DOHH2 (cell line): ENCODE results near the gene ZNF83.
"Not testable (repeated sequence)": the region's sequence is repeated elsewhere in the genome, so short reads cannot be mapped to it uniquely, and the experiment has no call there.

ENCODE experiments used
- H3F3A ChIP-seq: fragments of 200-600 bp; sonication (generic), shearing (Covaris generic); 2 replicates; pipeline ENCODE4 v1.6.0; 2016; ENCODE audit warnings: antibody characterized with exemption, mild to moderate bottlenecking; ENCODE audit not compliant: control insufficient read depth, insufficient read depth
- H3K27ac ChIP-seq: fragments of 200-600 bp; sonication (generic); 2 replicates; pipeline ENCODE4 v1.5.1; 2014; ENCODE audit warnings: low read depth, mild to moderate bottlenecking, low read length, moderate library complexity
- H3K27me3 ChIP-seq: fragments of 200-600 bp; sonication (generic); 2 replicates; pipeline ENCODE4 v1.6.1; 2014; ENCODE audit warnings: mild to moderate bottlenecking, low read length, mixed read lengths; ENCODE audit not compliant: control insufficient read depth
- H3K36me3 ChIP-seq: fragments of 200-600 bp; sonication (generic); 2 replicates; pipeline ENCODE4 v1.6.1; 2014; ENCODE audit warnings: mild to moderate bottlenecking, low read length, moderate library complexity, mixed read lengths; ENCODE audit not compliant: control insufficient read depth
- H3K4me1 ChIP-seq: fragments of 200-600 bp; sonication (generic); 2 replicates; pipeline ENCODE4 v1.6.1; 2014; ENCODE audit warnings: mild to moderate bottlenecking, low read length, mixed read lengths; ENCODE audit not compliant: control insufficient read depth
- H3K4me2 ChIP-seq: fragments of 200-600 bp; sonication (generic); 2 replicates; pipeline ENCODE4 v1.6.0; 2014; ENCODE audit warnings: mild to moderate bottlenecking, low read length, moderate library complexity
- H3K4me3 ChIP-seq: fragments of 200-600 bp; sonication (generic); 2 replicates; pipeline ENCODE4 v1.5.1; 2014; ENCODE audit warnings: mild to moderate bottlenecking, low read length, mixed read lengths
- H3K79me2 ChIP-seq: fragments of 200-600 bp; sonication (generic); 2 replicates; pipeline ENCODE4 v1.6.1; 2014; ENCODE audit warnings: mild to moderate bottlenecking, low read length, mixed read lengths; ENCODE audit not compliant: control insufficient read depth
- H3K9me2 ChIP-seq: fragments of 200-600 bp; sonication (generic); replicated peaks from 2 replicates; pipeline ENCODE4 v1.6.1; 2014; ENCODE audit warnings: mild to moderate bottlenecking, low read length, mixed read lengths; ENCODE audit not compliant: control insufficient read depth
- H3K9me3 ChIP-seq: fragments of 200-600 bp; sonication (generic); 2 replicates; pipeline ENCODE4 v1.6.1; 2014; ENCODE audit warnings: antibody characterized with exemption, low read length, mixed read lengths; ENCODE audit not compliant: control insufficient read depth, insufficient read depth
- H4K20me1 ChIP-seq: fragments of 200-600 bp; sonication (generic); 2 replicates; pipeline ENCODE4 v1.6.0; 2014; ENCODE audit warnings: low read depth, mild to moderate bottlenecking, antibody characterized with exemption, low read length, moderate library complexity; ENCODE audit not compliant: control insufficient read depth, insufficient read depth
- CTCF ChIP-seq: fragments of 200-600 bp; sonication (generic); IDR thresholded peaks from one replicate; pipeline ENCODE4 v1.5.1; 2014; ENCODE audit warnings: antibody characterized with exemption, mild to moderate bottlenecking, low read depth, low read length; ENCODE audit not compliant: poor library complexity, severe bottlenecking
- EZH2phosphoT487 ChIP-seq: fragments of 200-600 bp; sonication (generic); IDR thresholded peaks from 2 replicates; pipeline ENCODE4 v1.6.1; 2017; ENCODE audit warnings: borderline replicate concordance, mild to moderate bottlenecking, antibody characterized with exemption, low read length, moderate library complexity, mixed read lengths

ZNF83 gene

GRCh38 chr19:52635786-52636570 is 2.2 kb downstream of the ZNF83 start:
- H3K79me2 ChIP-seq, result peaks cover 22% of the 10 kb centered on the region
- no peaks in the 10 kb centered on the region for H3K27me3 ChIP-seq
- H3K9me3 ChIP-seq, result no peaks in the 10 kb centered on the region
- H3K36me3 ChIP-seq, result peaks cover 6% of the 10 kb centered on the region; the same call in 1 of the 2 replicates
- H3K27ac ChIP-seq, result no peak overlapping the region
- no peak overlapping the region; the same call in 1 of the 2 replicates for H3K4me2 ChIP-seq
- H3K9me2 ChIP-seq, result no peaks in the 10 kb centered on the region
- H3K4me3 ChIP-seq, result no peak overlapping the region
- H3F3A ChIP-seq, result 0 out of 2 replicates have a peak, but pooled peaks cover 3% of the 10 kb centered on the region
- peaks cover 14% of the 10 kb centered on the region for H3K4me1 ChIP-seq
- H4K20me1 ChIP-seq, result no peaks in the 10 kb centered on the region
- TF ChIP-seq EZH2phosphoT487, result no peak
- TF ChIP-seq CTCF, result no peak

GRCh38 chr19:52627441-52627840 is 10.7 kb downstream of the ZNF83 start:
- not testable (repeated sequence) for H3K9me2 ChIP-seq, H3K9me3 ChIP-seq, H3K79me2 ChIP-seq, H3K4me2 ChIP-seq, H3K4me1 ChIP-seq, H4K20me1 ChIP-seq, H3F3A ChIP-seq, H3K27me3 ChIP-seq, H3K4me3 ChIP-seq, H3K27ac ChIP-seq
- peaks cover 40% of the 10 kb centered on the region for H3K36me3 ChIP-seq

GRCh38 chr19:52626915-52627314 is 11.2 kb downstream of the ZNF83 start:
- TF ChIP-seq CTCF (no peak), EZH2phosphoT487 (no peak)
- no peaks in the 10 kb centered on the region for H3K9me3 ChIP-seq
- H4K20me1 ChIP-seq, result no peaks in the 10 kb centered on the region
- peaks cover 3% of the 10 kb centered on the region; the same call in 1 of the 2 replicates for H3K79me2 ChIP-seq
- H3K4me1 ChIP-seq, result no peaks in the 10 kb centered on the region
- peaks cover 45% of the 10 kb centered on the region for H3K36me3 ChIP-seq
- no peak overlapping the region for H3K4me2 ChIP-seq
- H3F3A ChIP-seq, result no peaks in the 10 kb centered on the region
- no peak overlapping the region for H3K27ac ChIP-seq
- H3K9me2 ChIP-seq, result no peaks in the 10 kb centered on the region
- no peak overlapping the region for H3K4me3 ChIP-seq
- H3K27me3 ChIP-seq, result no peaks in the 10 kb centered on the region

- Histone ChIP-seq H3K36me3 (peaks cover 66% of the 10 kb centered on the region), H3K4me2 (no peak overlapping the region), H3K27me3 (no peaks in the 10 kb centered on the region), H3K27ac (no peak overlapping the region), H3K79me2 (peaks cover 3% of the 10 kb centered on the region; the same call in 1 of the 2 replicates), H4K20me1 (no peaks in the 10 kb centered on the region), H3F3A (no peaks in the 10 kb centered on the region), H3K9me2 (no peaks in the 10 kb centered on the region), H3K4me1 (no peaks in the 10 kb centered on the region), H3K9me3 (no peaks in the 10 kb centered on the region), H3K4me3 (no peak overlapping the region)
- TF ChIP-seq EZH2phosphoT487, result no peak
These were observed 15.9 kb downstream of the ZNF83 start for GRCh38 chr19:52622261-52622660.
